Measurements from ENCODE around the gene UNC5A.

UNC5A gene

GRCh38 chr5:176881816-176882566, 71.6 kb downstream of the UNC5A start:
- DNase-seq = no peak

- no peak for DNase-seq
Observed at GRCh38 chr5:176882567-176882903, 72.2 kb downstream of the UNC5A start.

GRCh38 chr5:176883700-176884570, 73.6 kb downstream of the UNC5A start:
- peak; percentile 85 for DNase-seq

GRCh38 chr5:176884571-176884890, 74.2 kb downstream of the UNC5A start:
- no peak for DNase-seq

- DNase-seq = no peak
Observed at GRCh38 chr5:176886336-176887251, 76.2 kb downstream of the UNC5A start.

- no peak for DNase-seq
Observed at GRCh38 chr5:176887252-176887849, 77.0 kb downstream of the UNC5A start.

- DNase-seq = no peak
Observed at GRCh38 chr5:176888016-176888864, 77.9 kb downstream of the UNC5A start.

- no peak for DNase-seq
Observed at GRCh38 chr5:176888865-176889165, 78.5 kb downstream of the UNC5A start.

- DNase-seq = no peak
Observed at GRCh38 chr5:176889321-176890280, 79.2 kb downstream of the UNC5A start.

GRCh38 chr5:176890455-176891330, 80.3 kb downstream of the UNC5A start:
- DNase-seq = no peak

- DNase-seq = no peak
Observed at GRCh38 chr5:176891331-176891958, 81.1 kb downstream of the UNC5A start.

- no peak for DNase-seq
Observed at GRCh38 chr5:176892663-176893062, 82.3 kb downstream of the UNC5A start.

GRCh38 chr5:176894298-176894697, 83.9 kb downstream of the UNC5A start:
- no peak for DNase-seq

- DNase-seq = no peak
Observed at GRCh38 chr5:176895831-176896230, 85.5 kb downstream of the UNC5A start.

- no peak for DNase-seq
Observed at GRCh38 chr5:176897263-176897662, 86.9 kb downstream of the UNC5A start.

- no peak for DNase-seq
Observed at GRCh38 chr5:176899296-176899891, 89.0 kb downstream of the UNC5A start, which contains the start of gene HK3. HK3 (minus strand) TSS chr5:176899346; CDS start chr5:176896159, 3,187 bp downstream.

GRCh38 chr5:176899946-176900779, 89.8 kb downstream of the UNC5A start:
- DNase-seq = no peak

GRCh38 chr5:176900780-176901204, 90.4 kb downstream of the UNC5A start:
- no peak for DNase-seq
